ENCODE results near the gene HSF4.

HSF4 gene

GRCh38 chr16:67156143-67156844 is 8.3 kb upstream of the HSF4 start:
- H3K36me3 ChIP-seq (ENCODE audit: insufficient read depth, low read length): no peaks in the 10 kb centered on the region
- no peak overlapping the region for H3K9ac ChIP-seq (ENCODE audit: low read depth, low read length)
- no peaks in the 10 kb centered on the region; the same call in 1 of the 2 replicates for H3K9me3 ChIP-seq (ENCODE audit: control insufficient read depth, insufficient read depth, low read length)
- H3K4me1 ChIP-seq (ENCODE audit: insufficient read depth, low read length): no peaks in the 10 kb centered on the region; the same call in 1 of the 2 replicates

GRCh38 chr16:67157106-67157748 is 7.3 kb upstream of the HSF4 start:
- Histone ChIP-seq H3K4me1 (ENCODE audit: insufficient read depth, low read length) (no peaks in the 10 kb centered on the region; the same call in 1 of the 2 replicates), H3K36me3 (ENCODE audit: insufficient read depth, low read length) (no peaks in the 10 kb centered on the region), H3K9ac (ENCODE audit: low read depth, low read length) (no peak overlapping the region), H3K9me3 (ENCODE audit: control insufficient read depth, insufficient read depth, low read length) (no peaks in the 10 kb centered on the region; the same call in 1 of the 2 replicates)

- H3K4me1 ChIP-seq (ENCODE audit: insufficient read depth, low read length): no peaks in the 10 kb centered on the region; the same call in 1 of the 2 replicates
- H3K36me3 ChIP-seq (ENCODE audit: insufficient read depth, low read length): no peaks in the 10 kb centered on the region
- H3K9ac ChIP-seq (ENCODE audit: low read depth, low read length): no peak overlapping the region
- H3K9me3 ChIP-seq (ENCODE audit: control insufficient read depth, insufficient read depth, low read length): no peaks in the 10 kb centered on the region; the same call in 1 of the 2 replicates
Observed at GRCh38 chr16:67157892-67158635, 6.5 kb upstream of the HSF4 start.

- H3K4me1 ChIP-seq (ENCODE audit: insufficient read depth, low read length): no peaks in the 10 kb centered on the region; the same call in 1 of the 2 replicates
- peak overlapping the region; percentile 90; the same call in 1 of the 2 replicates for H3K9ac ChIP-seq (ENCODE audit: low read depth, low read length)
- H3K36me3 ChIP-seq (ENCODE audit: insufficient read depth, low read length): no peaks in the 10 kb centered on the region
- no peaks in the 10 kb centered on the region; the same call in 1 of the 2 replicates for H3K9me3 ChIP-seq (ENCODE audit: control insufficient read depth, insufficient read depth, low read length)
Observed at GRCh38 chr16:67158637-67159600, 5.6 kb upstream of the HSF4 start.

GRCh38 chr16:67161595-67162058 is 2.9 kb upstream of the HSF4 start:
- Histone ChIP-seq H3K4me1 (ENCODE audit: insufficient read depth, low read length) (no peaks in the 10 kb centered on the region; the same call in 1 of the 2 replicates), H3K9me3 (ENCODE audit: control insufficient read depth, insufficient read depth, low read length) (no peaks in the 10 kb centered on the region; the same call in 1 of the 2 replicates), H3K36me3 (ENCODE audit: insufficient read depth, low read length) (no peaks in the 10 kb centered on the region), H3K9ac (ENCODE audit: low read depth, low read length) (peak overlapping the region; percentile 47; the same call in 1 of the 2 replicates)

GRCh38 chr16:67162506-67163163 is 1.9 kb upstream of the HSF4 start:
- Histone ChIP-seq H3K4me1 (ENCODE audit: insufficient read depth, low read length) (no peaks in the 10 kb centered on the region; the same call in 1 of the 2 replicates), H3K36me3 (ENCODE audit: insufficient read depth, low read length) (no peaks in the 10 kb centered on the region), H3K9ac (ENCODE audit: low read depth, low read length) (peak overlapping the region; percentile 46; the same call in 1 of the 2 replicates), H3K9me3 (ENCODE audit: control insufficient read depth, insufficient read depth, low read length) (no peaks in the 10 kb centered on the region; the same call in 1 of the 2 replicates)

GRCh38 chr16:67163164-67163998 is 1.2 kb upstream of the HSF4 start:
- H3K9me3 ChIP-seq (ENCODE audit: control insufficient read depth, insufficient read depth, low read length): no peaks in the 10 kb centered on the region; the same call in 1 of the 2 replicates
- peak overlapping the region; percentile 46 for H3K9ac ChIP-seq (ENCODE audit: low read depth, low read length)
- H3K36me3 ChIP-seq (ENCODE audit: insufficient read depth, low read length): no peaks in the 10 kb centered on the region
- H3K4me1 ChIP-seq (ENCODE audit: insufficient read depth, low read length): no peaks in the 10 kb centered on the region; the same call in 1 of the 2 replicates

GRCh38 chr16:67163999-67164558 is 466 bp upstream of the HSF4 start:
- H3K9me3 ChIP-seq (ENCODE audit: control insufficient read depth, insufficient read depth, low read length): no peaks in the 10 kb centered on the region; the same call in 1 of the 2 replicates
- no peaks in the 10 kb centered on the region for H3K36me3 ChIP-seq (ENCODE audit: insufficient read depth, low read length)
- H3K4me1 ChIP-seq (ENCODE audit: insufficient read depth, low read length): no peaks in the 10 kb centered on the region; the same call in 1 of the 2 replicates
- H3K9ac ChIP-seq (ENCODE audit: low read depth, low read length): peak overlapping the region; percentile 46; the same call in 1 of the 2 replicates

- H3K9ac ChIP-seq (ENCODE audit: low read depth, low read length): peak overlapping the region; percentile 36; the same call in 1 of the 2 replicates
- H3K36me3 ChIP-seq (ENCODE audit: insufficient read depth, low read length): no peaks in the 10 kb centered on the region
- H3K9me3 ChIP-seq (ENCODE audit: control insufficient read depth, insufficient read depth, low read length): no peaks in the 10 kb centered on the region; the same call in 1 of the 2 replicates
- no peaks in the 10 kb centered on the region; the same call in 1 of the 2 replicates for H3K4me1 ChIP-seq (ENCODE audit: insufficient read depth, low read length)
Observed at GRCh38 chr16:67165121-67166078, 855 bp downstream of the HSF4 start.

- H3K36me3 ChIP-seq (ENCODE audit: insufficient read depth, low read length): no peaks in the 10 kb centered on the region
- no peaks in the 10 kb centered on the region; the same call in 1 of the 2 replicates for H3K9me3 ChIP-seq (ENCODE audit: control insufficient read depth, insufficient read depth, low read length)
- no peak overlapping the region for H3K9ac ChIP-seq (ENCODE audit: low read depth, low read length)
- no peaks in the 10 kb centered on the region; the same call in 1 of the 2 replicates for H3K4me1 ChIP-seq (ENCODE audit: insufficient read depth, low read length)
Observed at GRCh38 chr16:67166110-67166547, 1.6 kb downstream of the HSF4 start.

- no peaks in the 10 kb centered on the region; the same call in 1 of the 2 replicates for H3K4me1 ChIP-seq (ENCODE audit: insufficient read depth, low read length)
- no peaks in the 10 kb centered on the region; the same call in 1 of the 2 replicates for H3K9me3 ChIP-seq (ENCODE audit: control insufficient read depth, insufficient read depth, low read length)
- no peaks in the 10 kb centered on the region for H3K36me3 ChIP-seq (ENCODE audit: insufficient read depth, low read length)
- no peak overlapping the region for H3K9ac ChIP-seq (ENCODE audit: low read depth, low read length)
Observed at GRCh38 chr16:67166598-67167168, 2.1 kb downstream of the HSF4 start.
